Muscle layer of duodenum (tissue), 2 donors: ENCODE measurements around the gene MLYCD.

Experiments used
- H3K27ac ChIP-seq: one replicate; pipeline ENCODE4 v1.7.0; 2013; ENCODE audit warnings: mild to moderate bottlenecking, low read length
- H3K27me3 ChIP-seq: one replicate; pipeline ENCODE4 v1.7.0; 2013; ENCODE audit warnings: low read depth, mild to moderate bottlenecking, control low read depth, low read length
- H3K36me3 ChIP-seq, 2 donors: one replicate each; pipeline ENCODE4 v1.7.0; 2013; ENCODE audit warnings: low read length in 2 of 2, control low read depth in 1 of 2, mild to moderate bottlenecking in 1 of 2; ENCODE audit not compliant: insufficient read depth in 2 of 2, control insufficient read depth in 1 of 2
- H3K4me1 ChIP-seq, 2 donors: one replicate each; pipeline ENCODE4 v1.7.0; 2013; ENCODE audit warnings: low read length in 2 of 2, mild to moderate bottlenecking in 2 of 2, control low read depth in 1 of 2, moderate library complexity in 1 of 2; ENCODE audit not compliant: insufficient read depth in 2 of 2, control insufficient read depth in 1 of 2
- H3K4me3 ChIP-seq, 2 donors: one replicate each; pipeline ENCODE4 v1.7.0; 2013; ENCODE audit warnings: low read length in 2 of 2, low read depth in 1 of 2, mild to moderate bottlenecking in 1 of 2
- H3K9me3 ChIP-seq, 2 donors: one replicate each; pipeline ENCODE4 v1.7.0; 2013; ENCODE audit warnings: low read length in 2 of 2, control low read depth in 1 of 2, mild to moderate bottlenecking in 1 of 2; ENCODE audit not compliant: control insufficient read depth in 1 of 2
- donor health status: healthy.

The MLYCD gene

DNA sequence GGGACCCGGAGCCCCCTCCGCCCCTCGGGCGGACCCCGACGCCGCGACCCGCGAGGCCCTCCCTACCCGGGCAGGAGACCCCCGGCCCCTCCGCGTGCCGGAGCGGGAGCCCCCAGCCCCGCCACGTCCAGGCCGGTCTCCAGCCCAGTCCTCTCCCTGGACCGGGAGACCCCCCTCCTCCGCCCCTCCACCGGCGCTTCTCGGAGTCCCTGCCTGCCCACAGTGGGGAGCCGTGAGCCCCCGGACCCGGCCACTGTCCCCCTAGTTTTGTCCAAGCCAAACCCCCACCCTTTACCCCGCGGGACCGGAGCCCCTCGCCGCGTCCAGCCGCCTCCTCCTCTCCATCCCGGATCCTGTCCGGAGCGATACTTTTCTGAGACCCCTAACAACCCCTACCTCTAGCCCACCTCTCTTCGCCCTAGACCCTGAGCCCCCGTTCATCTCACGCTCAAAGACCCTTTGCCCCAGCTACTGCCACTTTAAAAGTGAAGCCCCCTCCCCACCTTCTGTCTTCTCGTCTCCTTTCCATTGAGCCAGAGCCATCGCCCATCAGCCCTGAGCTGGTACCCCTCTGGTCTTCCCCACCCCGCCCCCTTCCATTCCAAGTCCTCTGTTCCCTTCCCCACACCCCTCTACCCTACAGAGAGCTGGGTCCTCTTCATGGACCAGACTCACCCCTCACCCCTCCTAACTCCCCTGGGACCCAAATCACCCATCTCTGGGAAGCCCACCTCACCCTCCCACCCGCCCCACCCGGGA, 70.2 kb downstream of the MLYCD start:
- Histone ChIP-seq H3K36me3 (peaks cover 0 to 18% of the 10 kb centered on the region in 2 donors), H3K4me1 (no peaks in the 10 kb centered on the region), H3K4me3 (no peak overlapping the region), H3K27me3 (no peaks in the 10 kb centered on the region), H3K9me3 (no peaks in the 10 kb centered on the region), H3K27ac (no peak overlapping the region)

DNA sequence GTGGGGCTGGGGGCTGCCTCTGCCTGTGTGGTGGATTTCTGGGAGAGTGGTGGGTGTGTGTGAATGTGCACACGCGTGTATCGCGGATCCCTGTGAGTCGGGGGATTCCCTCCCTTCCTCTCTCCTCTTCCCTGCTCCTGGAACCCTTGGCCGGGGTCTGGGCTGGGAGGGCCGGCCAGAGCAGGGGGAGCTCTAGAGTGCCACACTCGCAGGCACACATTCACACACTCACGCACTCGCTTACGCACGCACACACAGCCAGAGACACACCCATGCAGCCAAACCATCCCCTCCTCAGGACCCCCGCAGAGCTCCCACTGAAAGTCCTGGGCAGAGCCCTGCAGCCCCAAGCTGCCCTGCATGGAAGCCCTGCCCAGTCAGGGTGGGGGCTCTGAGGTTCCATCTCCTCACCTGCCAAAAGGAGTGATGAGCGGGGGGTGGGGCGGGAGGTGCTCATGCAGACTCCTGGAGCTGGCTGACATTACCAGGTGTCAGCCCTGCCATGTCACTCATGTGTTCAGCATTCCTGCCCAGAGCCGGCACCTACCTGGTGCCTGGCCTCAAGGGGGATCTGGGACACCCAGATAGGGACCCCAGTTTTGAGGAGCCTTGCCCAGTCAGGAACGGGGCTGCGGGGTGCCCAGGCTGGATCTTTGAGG, 71.0 kb downstream of the MLYCD start:
- Histone ChIP-seq H3K36me3 (peaks cover 0 to 13% of the 10 kb centered on the region in 2 donors), H3K4me3 (no peak overlapping the region), H3K9me3 (no peaks in the 10 kb centered on the region), H3K27me3 (no peaks in the 10 kb centered on the region), H3K4me1 (no peaks in the 10 kb centered on the region), H3K27ac (no peak overlapping the region)

GRCh38 chr16:83970430-83970815, 71.5 kb downstream of the MLYCD start:
- H3K4me1 ChIP-seq, result no peaks in the 10 kb centered on the region
- H3K36me3 ChIP-seq, result peaks cover 0 to 8% of the 10 kb centered on the region in 2 donors
- H3K27ac ChIP-seq, result no peak overlapping the region
- no peak overlapping the region for H3K4me3 ChIP-seq
- H3K9me3 ChIP-seq, result no peaks in the 10 kb centered on the region
- no peaks in the 10 kb centered on the region for H3K27me3 ChIP-seq

GRCh38 chr16:83971165-83972130, 72.5 kb downstream of the MLYCD start:
- Histone ChIP-seq H3K36me3 (no peaks in the 10 kb centered on the region), H3K27ac (no peak overlapping the region), H3K4me1 (no peaks in the 10 kb centered on the region), H3K4me3 (no peak overlapping the region), H3K9me3 (no peaks in the 10 kb centered on the region), H3K27me3 (no peaks in the 10 kb centered on the region)

GRCh38 chr16:83972256-83973008, 73.5 kb downstream of the MLYCD start:
- Histone ChIP-seq H3K36me3 (no peaks in the 10 kb centered on the region), H3K9me3 (no peaks in the 10 kb centered on the region), H3K27ac (no peak overlapping the region), H3K4me1 (no peaks in the 10 kb centered on the region), H3K27me3 (no peaks in the 10 kb centered on the region), H3K4me3 (no peak overlapping the region)

GRCh38 chr16:83973077-83973476, 74.2 kb downstream of the MLYCD start:
- Histone ChIP-seq H3K4me1 (no peaks in the 10 kb centered on the region), H3K9me3 (peaks cover 0 to 4% of the 10 kb centered on the region in 2 donors), H3K27me3 (no peaks in the 10 kb centered on the region), H3K36me3 (no peaks in the 10 kb centered on the region), H3K27ac (no peak overlapping the region), H3K4me3 (no peak overlapping the region)

GRCh38 chr16:83973581-83974385, 74.9 kb downstream of the MLYCD start:
- Histone ChIP-seq H3K9me3 (peaks cover under 1 to 9% of the 10 kb centered on the region in 2 donors), H3K27me3 (no peaks in the 10 kb centered on the region), H3K4me3 (no peak overlapping the region), H3K27ac (no peak overlapping the region), H3K4me1 (no peaks in the 10 kb centered on the region), H3K36me3 (no peaks in the 10 kb centered on the region)

DNA sequence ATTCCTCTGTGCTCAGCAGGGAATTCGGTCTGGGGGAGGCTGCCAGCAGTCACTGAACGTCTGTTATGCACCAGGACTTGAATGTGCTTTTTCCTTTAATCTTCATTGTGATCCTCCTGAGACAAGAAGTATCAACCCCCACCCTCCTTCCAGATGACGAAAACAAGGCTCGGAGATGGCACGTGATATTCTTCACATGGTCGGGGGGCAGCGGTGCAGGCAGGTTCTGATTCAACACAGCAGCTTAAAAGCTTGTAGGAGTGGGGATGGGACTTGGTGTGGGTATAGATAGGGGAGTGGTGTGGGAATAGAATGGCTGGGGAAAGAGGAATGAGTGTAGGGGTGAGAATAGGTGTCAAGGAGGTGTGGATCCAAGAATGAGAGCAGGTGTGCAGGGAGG, 75.6 kb downstream of the MLYCD start:
- H3K27me3 ChIP-seq, result no peaks in the 10 kb centered on the region
- H3K36me3 ChIP-seq, result no peaks in the 10 kb centered on the region
- no peak overlapping the region for H3K27ac ChIP-seq
- peaks cover 4 to 9% of the 10 kb centered on the region in 2 donors for H3K9me3 ChIP-seq
- no peak overlapping the region for H3K4me3 ChIP-seq
- H3K4me1 ChIP-seq, result no peaks in the 10 kb centered on the region

DNA sequence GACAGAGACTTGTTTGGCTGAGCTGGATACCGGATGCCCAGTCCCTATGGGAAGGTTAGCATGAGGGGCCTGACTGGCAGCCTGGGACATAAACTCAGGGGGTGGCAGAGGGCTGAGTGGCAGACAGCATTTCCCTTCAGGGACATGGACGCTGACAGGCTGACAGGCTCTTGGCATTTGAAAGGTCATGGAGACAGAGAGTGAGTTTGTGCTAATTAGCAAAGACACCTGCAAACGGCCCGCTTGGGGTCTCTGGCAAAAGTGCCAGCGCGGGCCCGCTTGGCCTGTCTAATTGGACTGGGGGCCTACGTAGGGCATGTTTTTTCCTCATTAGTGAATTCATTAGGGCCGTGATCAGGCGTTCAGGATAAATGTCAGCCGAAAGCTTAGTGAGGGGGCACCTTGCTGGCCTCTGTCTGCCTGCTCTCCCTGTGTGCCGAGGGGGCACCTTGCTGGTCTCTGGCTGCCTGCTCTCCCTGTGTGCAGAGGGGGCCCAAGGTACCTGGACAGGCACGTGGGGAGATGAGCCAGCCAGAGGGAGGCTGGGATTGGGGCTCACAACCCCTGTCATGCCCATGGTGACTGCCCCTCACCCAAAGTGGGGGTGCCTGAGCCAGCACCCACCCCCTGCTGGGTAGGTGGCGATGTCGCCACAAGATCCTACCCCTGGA, 76.8 kb downstream of the MLYCD start:
- Histone ChIP-seq H3K4me3 (no peak overlapping the region), H3K9me3 (peaks cover 4 to 9% of the 10 kb centered on the region in 2 donors), H3K4me1 (no peaks in the 10 kb centered on the region), H3K36me3 (no peaks in the 10 kb centered on the region), H3K27me3 (no peaks in the 10 kb centered on the region), H3K27ac (no peak overlapping the region)
